ENCODE measurements around the gene GIMAP1.

GRCh38 chr7:150686030-150686631, 30.3 kb upstream of the GIMAP1 start:
- TF ChIP-seq CTCF (IDR thresholded peaks at IDR 0.05; ENCODE audit: poor library complexity, severe bottlenecking) (no peak), TAF1 (IDR thresholded peaks at IDR 0.05; ENCODE audit: low read depth) (no peak), RAD21 (conservative IDR thresholded peaks at IDR 0.05) (no peak), REST (IDR thresholded peaks at IDR 0.05; ENCODE audit: borderline replicate concordance) (no peak), SMC3 (conservative IDR thresholded peaks at IDR 0.05; ENCODE audit: poor library complexity) (no peak)
